ENCODE measurements around the gene MPHOSPH6.

DNA sequence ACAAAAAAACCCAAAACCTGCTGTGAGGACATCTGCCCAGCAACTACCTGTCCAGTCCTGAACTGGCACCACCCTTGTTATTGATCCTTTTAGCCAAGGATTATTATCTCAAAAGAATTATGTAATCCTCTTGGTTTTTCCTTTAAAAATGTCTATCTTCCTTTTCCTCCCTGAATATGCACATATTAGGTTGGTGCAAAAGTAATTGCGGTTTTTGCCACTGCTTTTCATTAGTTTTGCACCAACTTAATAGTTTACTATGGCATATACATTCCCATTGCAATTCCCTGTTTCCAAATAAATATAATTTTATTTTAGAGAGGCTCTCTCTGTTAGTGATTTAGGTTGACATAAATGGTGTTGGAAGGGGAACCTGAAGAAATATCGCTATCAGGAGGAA, 51.3 kb downstream of the MPHOSPH6 start:
- TF ChIP-seq GATA2 (IDR thresholded peaks at IDR 0.05; ENCODE audit: low read depth, low read length), result no peak
- no peak for TF ChIP-seq GATA3 (IDR thresholded peaks at IDR 0.05; ENCODE audit: low read depth, low read length)
